Tongue (tissue), 2 donors: ENCODE measurements around the gene WWOX. TPM values are rescaled to one million over a fixed set of nuclear protein-coding genes. Genes with fewer than 3 reads are reported as not detected.

Source experiments
- DNase-seq: peaks from one replicate; pipeline ENCODE4 v3.0.0-alpha.2; 2015
- total RNA-seq: library from RNA; depleted of rRNA; stranded (reverse); fragments of >200 nt; gene quantifications from one replicate; pipeline ENCODE4 v1.2.3, GENCODE V29; 2014

WWOX gene
- total RNA-seq, 1 donor from 2014 or later, result 60.5 TPM

DNA sequence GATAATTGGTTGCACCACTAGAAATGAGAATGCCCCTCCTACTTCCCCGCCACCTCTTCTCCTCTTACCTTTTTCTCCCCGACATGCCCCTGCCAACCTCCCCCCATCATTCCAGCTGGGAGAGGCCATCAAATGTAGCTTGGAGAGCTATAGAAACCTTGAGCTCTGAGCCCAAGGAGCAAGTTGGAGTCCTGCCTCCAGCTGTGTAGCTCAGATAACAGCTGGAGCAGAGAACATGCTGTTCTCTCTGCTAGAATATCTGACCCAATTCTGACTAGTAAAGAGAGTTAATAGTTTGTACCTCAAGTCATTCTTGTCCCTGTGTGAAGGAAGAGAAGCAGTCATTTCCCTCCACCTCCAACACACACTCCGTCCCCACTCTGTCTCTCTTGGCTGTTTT lies 1010.8 kb downstream of the WWOX start:
- DNase-seq, result no peak

DNA sequence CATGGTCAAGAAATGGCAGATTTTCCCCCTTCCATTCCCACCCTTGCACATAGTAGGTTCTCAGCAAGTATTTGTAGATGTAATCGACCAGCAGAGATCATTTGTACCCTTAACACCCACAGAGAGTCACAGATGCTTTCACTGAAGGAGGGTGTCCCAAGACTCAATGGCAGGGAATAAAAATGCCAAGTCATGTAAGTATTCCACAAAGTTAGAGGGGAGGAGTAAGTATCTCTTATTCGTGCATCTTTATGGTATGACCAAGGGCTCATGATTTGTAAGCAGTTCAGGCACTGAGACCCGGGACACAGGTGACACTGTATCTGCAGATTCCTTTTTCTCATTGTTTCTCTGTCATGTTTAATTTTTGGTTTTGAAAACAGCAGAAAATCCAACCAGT lies 1011.5 kb downstream of the WWOX start:
- no peak for DNase-seq

DNA sequence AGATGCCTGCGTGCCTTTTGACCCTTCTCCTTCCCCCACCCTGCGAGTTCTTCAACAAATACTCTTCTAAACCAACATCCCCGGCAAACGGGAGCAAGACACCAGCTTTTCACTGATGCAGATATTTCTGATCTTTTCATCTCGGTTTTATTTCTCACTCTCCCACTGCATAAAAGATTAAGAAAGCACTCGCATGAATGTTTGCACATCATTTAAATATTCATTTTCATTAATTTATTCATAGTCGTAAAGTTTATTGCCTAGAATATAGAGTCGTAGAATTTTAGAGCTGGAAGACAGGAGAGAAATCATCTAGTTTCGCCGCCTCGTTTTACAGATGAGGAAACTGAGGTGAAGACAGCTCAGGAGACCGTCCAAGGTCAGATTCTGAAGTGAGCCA lies 1013.0 kb downstream of the WWOX start:
- no peak for DNase-seq

DNA sequence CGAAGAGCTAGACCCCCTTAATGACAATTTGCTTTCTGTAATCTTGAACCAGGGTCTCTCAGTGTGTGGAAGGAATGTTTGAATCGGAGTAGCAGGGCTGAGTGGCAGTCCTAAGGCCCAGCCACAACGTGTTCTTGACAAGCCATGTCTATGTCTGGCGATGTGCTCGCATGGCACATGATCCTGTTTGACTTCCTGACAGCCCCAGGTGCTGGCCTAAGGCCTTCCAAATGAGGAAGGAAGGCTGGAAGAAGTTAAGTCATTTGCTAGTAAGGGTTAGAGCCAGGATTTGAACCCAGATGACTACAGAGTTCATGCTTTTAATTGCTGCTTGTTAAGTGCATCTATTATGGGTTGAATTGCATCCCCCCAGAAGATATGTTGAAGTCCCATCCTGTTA lies 1014.4 kb downstream of the WWOX start:
- DNase-seq, result no peak

DNA sequence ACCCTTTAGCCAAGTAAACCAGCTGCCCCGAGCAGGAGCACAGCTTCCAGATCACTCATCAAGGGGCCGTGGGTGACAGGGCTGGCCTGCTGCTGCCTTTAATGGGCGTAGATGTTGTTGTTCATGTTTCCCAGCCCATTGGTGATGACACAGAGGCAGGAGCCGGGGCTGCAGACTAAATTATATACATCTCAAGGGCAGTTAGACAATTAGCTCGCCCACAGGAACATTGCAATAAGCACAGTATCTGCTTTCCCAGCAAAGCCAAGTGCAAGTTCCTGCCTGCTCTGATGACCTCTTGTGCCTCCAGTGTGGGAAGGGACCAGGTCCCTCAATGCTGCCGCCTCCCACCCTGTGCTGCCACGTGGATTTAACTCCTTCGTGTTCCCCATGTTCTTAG lies 1015.3 kb downstream of the WWOX start:
- DNase-seq, result no peak

DNA sequence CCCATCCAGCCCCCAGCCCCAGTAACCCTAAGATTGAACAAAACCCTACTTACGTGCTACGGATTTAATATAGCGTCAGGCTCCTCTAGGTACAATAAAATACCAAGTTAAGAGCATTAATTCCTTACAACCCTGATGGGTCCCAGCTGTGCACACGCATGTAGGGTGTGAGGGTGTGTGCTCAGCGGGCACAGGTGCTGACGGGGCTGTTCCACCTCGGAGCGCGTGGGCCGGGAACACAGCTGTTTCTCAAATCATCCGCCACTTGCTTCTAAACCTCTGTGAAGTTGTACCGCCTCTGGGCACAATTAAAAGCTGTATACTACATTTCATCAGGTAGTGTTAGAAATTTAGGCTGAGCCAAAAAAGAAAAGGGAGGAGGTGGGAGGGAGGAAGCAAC lies 1022.5 kb downstream of the WWOX start:
- DNase-seq, result peak; percentile 51

DNA sequence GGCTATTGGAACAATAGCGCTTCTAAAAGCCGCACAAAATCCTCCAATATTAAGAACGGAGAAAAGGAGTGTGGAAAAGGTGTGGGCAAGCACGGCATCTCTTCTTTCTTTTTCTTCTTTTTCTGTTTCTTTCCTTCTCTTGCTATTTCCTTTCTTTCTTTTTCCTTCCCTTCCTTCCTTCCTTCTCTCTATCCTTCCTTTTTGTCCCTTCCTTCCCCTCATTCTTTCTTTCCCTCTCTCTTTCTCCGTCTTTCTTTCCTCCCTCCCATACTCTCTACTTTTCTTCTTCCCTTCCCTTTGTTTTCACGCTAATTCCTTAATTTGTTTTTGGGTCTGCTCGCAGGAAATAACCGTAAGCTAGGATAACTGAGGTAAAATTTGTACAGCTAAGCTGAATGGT lies 1022.9 kb downstream of the WWOX start:
- DNase-seq, result no peak

DNA sequence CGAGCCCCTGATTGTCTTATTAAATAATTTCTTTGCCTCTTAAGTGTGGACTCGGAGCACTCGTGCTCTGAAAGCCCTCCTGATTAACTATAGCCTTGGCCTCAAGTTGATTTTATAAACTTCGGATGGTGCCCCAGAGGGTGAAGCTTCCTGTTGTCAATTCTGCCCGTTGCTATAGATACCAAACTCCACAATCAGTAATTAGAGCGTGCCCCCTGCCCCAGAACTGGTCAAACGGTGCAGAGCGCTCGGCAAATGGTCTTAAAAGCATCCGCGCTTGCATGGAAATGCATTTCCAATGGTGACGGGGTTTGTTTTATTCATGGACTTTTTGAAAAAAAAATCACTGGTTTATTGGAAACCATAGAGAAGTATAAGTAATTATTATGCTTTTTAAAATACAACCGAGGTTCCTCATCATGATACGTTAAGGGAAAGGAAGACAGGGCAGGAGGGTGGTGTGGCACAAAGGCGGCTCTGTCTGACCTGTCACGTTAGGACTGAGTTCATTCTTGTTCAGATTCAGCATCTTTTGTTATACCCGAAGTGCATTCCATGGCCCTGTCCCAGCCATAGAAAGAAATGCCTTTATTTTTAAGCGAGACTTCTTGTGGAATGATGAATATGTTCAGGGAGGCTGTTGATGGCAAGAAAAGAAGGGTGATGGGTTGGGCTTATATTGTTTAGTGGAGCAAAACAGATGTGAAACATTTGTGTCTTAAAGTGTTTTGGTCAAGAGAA lies 1024.7 kb downstream of the WWOX start:
- DNase-seq, result no peak

DNA sequence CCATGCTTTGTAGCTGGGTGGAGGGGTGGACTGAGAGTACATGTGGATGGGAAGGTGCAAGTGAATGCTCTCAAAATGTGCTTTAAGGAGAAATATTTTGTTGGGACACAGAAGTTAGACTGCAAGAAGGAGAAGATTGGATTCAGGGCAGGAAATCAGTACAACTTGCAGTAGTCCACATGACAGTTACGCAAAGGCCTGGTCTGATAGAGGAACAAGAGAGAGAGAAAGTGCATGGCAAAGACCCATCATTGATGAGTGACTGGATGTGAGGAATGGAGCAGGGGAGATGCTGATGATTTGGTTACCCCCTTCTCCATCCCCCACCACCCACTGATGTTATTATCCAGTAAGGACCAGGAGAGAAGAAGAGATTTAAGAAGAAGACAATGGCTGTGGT lies 1028.3 kb downstream of the WWOX start:
- no peak for DNase-seq

DNA sequence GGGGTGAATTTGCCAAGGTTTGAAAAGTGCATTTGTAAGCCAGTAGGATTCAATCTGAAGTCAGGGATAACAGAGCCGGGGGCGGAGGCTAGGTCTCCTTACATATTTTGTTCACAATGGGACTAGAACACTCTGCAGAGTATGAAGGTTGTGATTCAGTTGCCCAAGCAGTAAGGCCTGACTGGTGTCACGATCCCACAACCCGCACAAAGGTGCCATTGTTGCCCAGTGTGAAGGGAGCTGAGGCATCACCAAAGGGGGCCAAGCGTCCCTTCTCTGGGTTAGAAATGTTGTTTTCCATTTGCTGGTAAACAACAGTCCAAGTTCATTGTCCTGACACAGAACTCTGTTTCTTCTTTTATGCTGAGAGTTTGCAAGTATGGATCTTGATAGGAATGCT lies 1029.3 kb downstream of the WWOX start:
- DNase-seq, result no peak

DNA sequence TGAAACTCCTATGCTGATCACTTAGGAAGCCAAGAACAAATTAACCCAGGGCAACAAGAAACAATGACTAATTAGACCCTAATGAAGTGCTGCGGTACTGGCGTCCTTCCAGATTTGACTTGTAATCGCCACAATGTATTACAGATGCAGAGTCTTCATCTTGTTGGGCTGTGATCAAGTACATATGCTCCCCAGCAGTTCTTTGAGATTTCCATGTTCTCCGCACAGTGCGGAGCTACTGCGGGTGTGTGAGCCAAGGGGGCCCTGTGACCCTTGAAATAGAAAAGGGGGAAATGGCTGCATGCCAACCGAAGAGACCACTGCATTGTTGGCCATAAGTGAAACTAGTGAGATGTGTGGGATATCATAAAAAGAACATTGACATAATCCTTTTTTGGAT lies 1031.2 kb downstream of the WWOX start:
- no peak for DNase-seq

DNA sequence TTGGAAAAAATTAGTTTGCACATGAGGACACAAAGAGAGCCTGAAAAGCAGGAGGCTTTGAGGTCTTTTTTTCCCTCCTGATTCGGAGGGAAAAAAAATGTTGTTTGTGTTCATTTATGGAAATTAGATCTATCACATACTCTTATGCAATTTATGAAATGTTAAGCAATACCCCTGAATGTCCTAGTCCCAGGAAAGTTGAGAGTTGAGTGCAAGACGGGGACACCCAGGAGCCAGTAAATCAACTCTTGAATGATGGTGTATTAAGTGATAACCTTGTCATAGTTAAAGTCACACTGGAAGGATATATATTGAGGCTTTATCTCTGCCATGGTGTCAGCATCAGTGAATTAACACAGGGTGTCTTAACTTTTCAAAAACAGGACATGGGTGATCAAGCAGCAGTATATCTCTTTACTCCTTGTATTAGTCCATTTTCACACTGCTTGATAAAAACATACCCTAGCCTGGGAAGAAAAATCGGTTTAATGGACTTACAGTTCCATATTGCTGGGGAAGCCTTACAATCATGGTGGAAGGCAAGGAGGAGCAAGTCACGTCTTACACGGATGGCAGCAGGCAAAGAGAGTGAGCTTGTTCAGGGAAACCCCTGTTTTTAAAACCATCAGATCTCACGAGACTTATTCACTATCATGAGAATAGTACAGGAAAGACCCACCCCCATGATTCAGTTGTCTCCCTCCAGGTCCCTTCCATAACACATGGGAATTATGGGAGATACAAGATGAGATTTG lies 1032.0 kb downstream of the WWOX start:
- no peak for DNase-seq

DNA sequence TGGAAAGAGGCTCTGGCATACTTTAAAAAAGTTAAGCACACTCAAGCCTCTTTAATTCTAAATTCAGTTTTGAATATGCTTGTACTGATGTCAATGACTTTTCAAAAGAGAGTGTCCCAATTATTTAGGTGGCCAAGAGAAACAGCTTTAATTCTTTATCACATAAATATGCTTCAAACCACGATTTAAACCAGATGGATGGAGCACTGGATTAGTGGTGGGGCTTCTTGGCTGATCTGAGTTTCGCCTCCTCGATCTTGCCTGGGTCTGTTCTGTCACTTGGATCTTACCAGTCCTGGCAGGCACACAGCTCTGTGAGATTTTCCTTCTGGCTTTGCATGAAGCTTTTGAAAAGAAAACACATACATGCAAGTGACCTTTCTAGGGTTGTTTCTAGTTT lies 1033.2 kb downstream of the WWOX start:
- peak; percentile 69 for DNase-seq

DNA sequence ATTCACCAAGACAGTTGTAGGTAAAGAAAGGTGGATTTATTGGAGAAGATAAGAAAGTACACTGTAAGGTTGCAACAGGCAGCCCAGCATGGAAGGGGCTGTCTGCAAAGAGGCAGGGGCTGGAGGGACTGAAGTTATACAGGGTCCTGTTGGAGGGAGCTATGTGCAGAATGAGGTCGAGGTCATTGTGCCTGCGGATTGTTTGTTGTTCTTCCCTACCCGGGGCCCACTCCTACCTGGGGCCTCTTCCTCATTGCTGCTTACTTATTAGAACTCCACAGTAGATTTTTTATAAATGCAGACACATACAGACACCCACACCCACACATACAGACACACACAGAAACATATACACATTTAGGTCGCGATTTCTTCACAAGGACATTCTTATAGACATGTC lies 1034.8 kb downstream of the WWOX start:
- DNase-seq, result no peak

DNA sequence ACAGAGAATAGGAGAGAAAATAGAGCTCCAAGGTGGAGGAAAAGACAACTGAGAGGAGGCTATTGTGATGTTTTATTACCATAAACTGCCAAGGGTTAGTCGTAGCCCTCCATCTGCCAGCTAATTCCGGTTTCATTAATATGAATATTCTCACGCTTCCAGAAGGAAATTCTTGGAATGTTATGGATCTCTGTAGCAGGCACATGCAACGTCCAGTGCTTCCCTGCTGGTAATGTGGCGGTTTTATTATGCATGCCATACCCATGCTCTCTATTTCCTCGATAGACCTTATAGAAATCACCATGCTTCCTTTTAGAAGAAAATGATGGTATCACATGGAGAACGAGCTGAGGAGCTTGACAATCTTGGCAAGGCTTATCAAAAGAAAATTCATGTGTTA lies 1037.5 kb downstream of the WWOX start:
- no peak for DNase-seq

DNA sequence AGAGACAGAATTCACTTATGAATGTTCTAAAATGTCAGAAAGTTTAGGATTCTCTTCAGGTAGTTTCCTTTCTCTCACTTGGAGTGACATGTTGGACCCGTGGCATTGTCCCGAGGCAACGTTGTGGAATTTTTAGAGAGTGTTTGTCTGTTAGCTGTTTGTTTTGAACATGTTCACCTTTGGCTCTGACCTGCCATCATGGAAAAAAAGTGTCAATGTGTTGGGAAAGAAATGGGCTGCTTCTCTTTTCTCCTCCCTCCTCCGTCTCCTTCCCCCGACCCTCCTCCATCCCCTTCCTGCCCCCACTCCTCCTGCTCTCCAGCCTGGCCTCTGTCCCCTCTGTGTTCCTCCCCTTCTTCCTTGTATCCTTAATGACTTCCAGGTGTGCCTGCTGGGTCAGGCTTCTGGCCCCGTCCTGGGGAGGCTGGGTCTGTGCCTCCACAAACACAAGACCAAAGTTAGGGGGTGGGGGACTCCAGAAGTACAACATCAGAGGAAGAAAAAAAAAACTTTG lies 1038.0 kb downstream of the WWOX start:
- peak; percentile 23 for DNase-seq

DNA sequence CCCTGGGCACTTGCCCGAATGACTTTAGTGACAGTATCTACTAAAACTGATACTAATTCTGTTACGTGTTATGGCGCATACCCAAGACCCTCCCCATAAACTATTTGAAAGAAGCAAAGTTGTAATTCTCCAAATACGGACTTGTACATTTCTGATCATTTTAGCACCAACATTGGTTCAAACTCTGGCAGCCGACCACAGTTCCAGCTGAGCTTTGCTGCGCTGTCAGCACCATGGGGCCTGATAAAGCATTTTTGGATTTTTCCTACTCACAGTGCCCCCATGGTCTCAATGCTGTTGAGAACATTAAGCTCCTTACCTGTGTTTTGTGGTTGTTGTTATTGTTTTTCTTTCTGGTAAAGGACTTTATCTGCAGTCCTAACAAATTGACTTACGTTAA lies 1040.3 kb downstream of the WWOX start:
- no peak for DNase-seq

DNA sequence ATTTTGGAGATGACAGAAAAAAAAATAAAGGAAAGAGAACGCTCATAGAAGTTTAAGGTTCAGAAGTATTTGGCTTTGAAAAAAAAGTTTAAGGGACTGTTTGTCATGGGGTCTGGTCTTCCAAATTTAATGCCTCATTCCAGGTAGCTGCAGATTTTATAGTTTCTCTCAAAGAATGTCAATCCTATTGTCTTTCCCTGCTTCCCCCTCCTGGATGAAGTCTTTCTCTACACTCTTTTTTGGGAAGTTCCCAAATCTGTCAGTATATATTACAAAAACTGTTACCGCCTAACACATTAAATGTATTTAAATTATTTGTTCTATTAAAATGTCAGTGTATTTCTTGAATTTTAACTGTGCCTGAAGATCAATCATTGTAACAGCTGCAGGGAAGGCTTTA lies 1043.6 kb downstream of the WWOX start:
- DNase-seq, result no peak

DNA sequence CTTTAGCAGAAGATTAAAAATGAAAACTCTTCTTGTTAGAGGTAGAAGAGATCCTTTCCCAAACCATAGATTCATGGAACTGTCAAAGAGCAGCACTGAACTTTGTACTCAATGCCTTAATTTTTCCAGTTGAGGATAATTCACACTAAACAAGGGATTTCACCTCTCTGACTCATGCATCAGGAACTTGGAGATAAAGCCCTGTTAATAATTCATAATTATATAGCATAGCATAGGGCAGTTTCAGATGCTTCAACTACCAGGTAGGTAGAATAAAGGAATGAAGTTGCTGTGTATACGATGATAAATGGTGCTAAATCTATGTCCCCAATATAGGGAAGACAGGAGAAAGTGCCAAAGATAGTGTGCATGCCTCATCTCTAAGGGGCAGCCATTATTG lies 1050.7 kb downstream of the WWOX start:
- DNase-seq, result no peak

DNA sequence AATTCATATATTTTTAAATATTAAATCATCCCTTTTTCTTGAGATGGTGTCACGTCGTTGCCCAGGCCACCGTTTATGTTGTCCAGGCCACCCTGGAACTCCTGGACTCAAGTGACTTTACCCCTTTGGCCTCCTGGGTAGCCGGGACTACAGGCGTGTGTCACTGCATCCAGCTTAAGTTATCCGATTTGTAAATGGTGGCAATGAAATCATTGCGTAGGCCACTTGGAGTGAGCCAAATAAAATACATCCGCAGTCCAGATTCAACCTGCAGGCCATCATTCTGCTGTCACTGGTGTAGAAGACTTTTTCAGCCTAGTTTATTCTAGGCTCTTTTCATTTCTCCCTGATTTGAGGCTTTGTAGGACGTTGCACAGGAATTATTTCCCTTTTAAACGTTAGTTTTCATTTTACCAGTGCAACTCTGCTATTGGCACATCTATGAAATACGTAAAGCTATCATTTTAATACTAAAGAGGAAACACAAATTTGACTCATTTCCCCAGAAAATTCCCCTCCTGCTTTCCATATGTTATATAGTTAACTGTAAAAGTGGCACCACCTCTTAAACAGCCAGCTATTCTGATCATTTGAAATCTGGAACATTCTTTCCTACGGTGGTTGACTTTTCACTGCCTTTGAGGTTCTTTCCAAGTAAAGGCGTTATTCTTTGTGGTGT lies 1051.3 kb downstream of the WWOX start:
- no peak for DNase-seq

DNA sequence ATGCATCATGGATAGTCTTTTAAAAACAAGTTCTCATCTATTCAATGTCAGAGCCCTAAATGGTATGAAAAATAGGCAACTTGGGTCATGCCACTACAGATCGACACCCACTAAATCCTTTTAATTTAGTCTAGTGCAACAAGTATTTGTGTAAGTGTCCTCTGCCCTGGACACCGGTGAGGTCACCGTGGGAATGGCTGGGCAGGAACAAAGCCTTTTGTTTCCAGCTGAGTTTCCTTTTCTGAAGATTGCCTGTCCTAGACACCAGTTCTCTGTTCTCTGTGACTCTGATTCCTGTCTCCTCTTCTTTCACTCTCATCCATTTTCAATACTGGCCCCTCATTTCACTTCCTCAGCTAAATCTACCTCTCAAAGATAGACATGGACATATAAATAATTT lies 1054.6 kb downstream of the WWOX start:
- DNase-seq, result no peak

DNA sequence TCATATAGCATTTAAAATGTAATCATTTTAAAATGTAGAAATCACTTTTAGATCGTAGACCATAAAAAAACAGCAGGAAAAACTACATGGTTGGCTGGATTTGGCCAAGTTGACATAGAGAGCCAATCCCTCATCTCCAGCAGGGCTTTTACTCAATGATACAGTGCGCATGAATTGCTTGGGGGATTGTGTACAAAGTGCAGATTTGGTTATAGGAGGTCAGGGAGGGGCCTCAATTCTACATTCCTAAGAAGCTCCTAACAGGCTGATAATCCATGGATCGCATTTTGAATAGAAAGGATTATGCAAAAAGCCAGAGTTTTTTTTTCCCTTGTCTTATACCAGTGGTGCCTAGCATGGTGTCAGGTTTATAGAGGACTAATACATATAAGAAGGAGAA lies 1056.0 kb downstream of the WWOX start:
- no peak for DNase-seq

DNA sequence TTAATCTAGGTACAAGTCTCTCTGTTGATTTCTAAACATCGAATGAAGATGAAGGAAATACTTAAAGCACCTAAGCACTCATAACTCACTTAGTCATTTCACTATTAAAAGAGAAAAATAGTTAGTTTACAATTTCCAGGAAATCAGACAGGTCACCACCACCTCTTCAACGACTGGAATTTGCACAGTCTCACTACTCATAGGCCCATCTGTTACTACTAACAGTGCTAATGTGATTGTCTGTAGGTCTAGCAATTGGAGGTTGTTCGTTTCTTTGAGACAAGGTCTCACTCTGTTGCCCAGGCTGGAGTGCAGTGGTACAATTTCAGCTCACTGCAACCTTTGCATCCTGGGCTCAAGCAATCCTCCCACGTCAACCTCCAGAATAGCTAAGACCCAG lies 1056.5 kb downstream of the WWOX start:
- DNase-seq, result no peak
